Sigmoid colon (tissue), 4 donors: ENCODE measurements around the gene SLC2A11.

Source experiments
- POLR2AphosphoS5 ChIP-seq, 4 donors: sonication (generic); formaldehyde crosslinking; IDR thresholded peaks; one replicate each; pipeline ENCODE4 v1.6.1; 2017; ENCODE audit warnings: antibody characterized with exemption in 4 of 4
- TF ChIP-seq, protein P1 (sequence below), 4 experiments: fragments of 450-650 bp in 3 of 4; fragments of 200-600 bp in 1 of 4; IDR thresholded peaks; one replicate each; pipeline ENCODE4 v1.5.1; 2016 to 2019; ENCODE audit warnings: antibody characterized with exemption in 4 of 4, mild to moderate bottlenecking in 3 of 4, moderate library complexity in 2 of 4

DNA sequence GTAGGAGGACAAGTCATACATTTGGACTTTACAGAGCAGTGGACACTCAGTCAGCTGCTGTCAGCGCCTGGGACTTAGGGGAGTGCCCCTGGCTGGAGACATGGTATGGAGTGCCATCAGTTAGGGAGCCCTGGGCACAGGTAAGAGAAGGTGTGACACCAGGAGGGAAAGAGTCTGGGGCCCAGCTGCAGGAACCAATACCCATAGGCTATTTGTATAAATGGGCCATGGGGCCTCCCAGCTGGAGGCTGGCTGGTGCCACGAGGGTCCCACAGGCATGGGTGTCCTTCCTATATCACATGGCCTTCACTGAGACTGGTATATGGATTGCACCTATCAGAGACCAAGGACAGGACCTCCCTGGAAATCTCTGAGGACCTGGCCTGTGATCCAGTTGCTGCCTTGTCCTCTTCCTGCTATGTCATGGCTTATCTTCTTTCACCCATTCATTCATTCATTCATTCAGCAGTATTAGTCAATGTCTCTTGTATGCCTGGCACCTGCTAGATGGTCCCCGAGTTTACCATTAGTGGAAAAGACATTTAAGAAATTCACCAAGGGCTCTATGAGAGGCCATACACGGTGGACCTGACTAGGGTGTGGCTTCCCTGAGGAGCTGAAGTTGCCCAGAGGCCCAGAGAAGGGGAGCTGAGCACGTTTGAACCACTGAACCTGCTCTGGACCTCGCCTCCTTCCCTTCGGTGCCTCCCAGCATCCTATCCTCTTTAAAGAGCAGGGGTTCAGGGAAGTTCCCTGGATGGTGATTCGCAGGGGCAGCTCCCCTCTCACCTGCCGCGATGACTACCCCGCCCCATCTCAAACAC lies 35.7 kb downstream of the SLC2A11 start:
- TF ChIP-seq, protein P1, sequence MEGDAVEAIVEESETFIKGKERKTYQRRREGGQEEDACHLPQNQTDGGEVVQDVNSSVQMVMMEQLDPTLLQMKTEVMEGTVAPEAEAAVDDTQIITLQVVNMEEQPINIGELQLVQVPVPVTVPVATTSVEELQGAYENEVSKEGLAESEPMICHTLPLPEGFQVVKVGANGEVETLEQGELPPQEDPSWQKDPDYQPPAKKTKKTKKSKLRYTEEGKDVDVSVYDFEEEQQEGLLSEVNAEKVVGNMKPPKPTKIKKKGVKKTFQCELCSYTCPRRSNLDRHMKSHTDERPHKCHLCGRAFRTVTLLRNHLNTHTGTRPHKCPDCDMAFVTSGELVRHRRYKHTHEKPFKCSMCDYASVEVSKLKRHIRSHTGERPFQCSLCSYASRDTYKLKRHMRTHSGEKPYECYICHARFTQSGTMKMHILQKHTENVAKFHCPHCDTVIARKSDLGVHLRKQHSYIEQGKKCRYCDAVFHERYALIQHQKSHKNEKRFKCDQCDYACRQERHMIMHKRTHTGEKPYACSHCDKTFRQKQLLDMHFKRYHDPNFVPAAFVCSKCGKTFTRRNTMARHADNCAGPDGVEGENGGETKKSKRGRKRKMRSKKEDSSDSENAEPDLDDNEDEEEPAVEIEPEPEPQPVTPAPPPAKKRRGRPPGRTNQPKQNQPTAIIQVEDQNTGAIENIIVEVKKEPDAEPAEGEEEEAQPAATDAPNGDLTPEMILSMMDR (IDR thresholded peaks at IDR 0.05): no peak
- TF ChIP-seq POLR2AphosphoS5 (IDR thresholded peaks at IDR 0.05): no peak
